Astrocyte (in vitro differentiated cells and primary cell): Measurements from ENCODE around the gene SHROOM3.

ENCODE experiments used
- CTCF ChIP-seq: IDR thresholded peaks from 2 replicates; pipeline ENCODE4 v1.5.1; 2011; ENCODE audit warnings: low read depth, mild to moderate bottlenecking, inconsistent platforms, low read length, moderate library complexity; ENCODE audit not compliant: insufficient read depth
- EZH2 ChIP-seq: IDR thresholded peaks from 2 replicates; pipeline ENCODE4 v1.6.1; 2012; ENCODE audit warnings: mild to moderate bottlenecking, low read length, inconsistent platforms; ENCODE audit not compliant: insufficient read depth

GRCh38 chr4:76426272-76426671, 8.8 kb upstream of the SHROOM3 start:
- TF ChIP-seq EZH2 = no peak
- no peak for TF ChIP-seq CTCF
